Thymus (tissue), 11 donors: ENCODE data around the gene WIF1. TPM values are rescaled to one million over a fixed set of nuclear protein-coding genes. Genes with fewer than 3 reads are reported as not detected.

Experiments used
- DNase-seq, 9 donors: peaks; one replicate each; pipeline ENCODE4 v3.0.0-alpha.2; 2013; ENCODE audit warnings: low spot score in 9 of 9, low read depth in 6 of 9, missing footprints in 1 of 9
- H3K27ac ChIP-seq, 2 donors: one replicate each; pipeline ENCODE4 v1.5.1; 2013; ENCODE audit warnings: control low read depth in 1 of 2, low read depth in 1 of 2, low read length in 1 of 2, mild to moderate bottlenecking in 1 of 2, moderate library complexity in 1 of 2
- H3K27me3 ChIP-seq, 2 donors: one replicate each; pipeline ENCODE4 v1.5.1; 2013; ENCODE audit warnings: low read length in 1 of 2; ENCODE audit not compliant: control insufficient read depth in 2 of 2, insufficient read depth in 1 of 2
- H3K36me3 ChIP-seq, 2 donors: one replicate each; pipeline ENCODE4 v1.5.1; 2013; ENCODE audit warnings: low read length in 1 of 2, mild to moderate bottlenecking in 1 of 2, moderate library complexity in 1 of 2; ENCODE audit not compliant: control insufficient read depth in 2 of 2, insufficient read depth in 2 of 2
- H3K4me1 ChIP-seq, 2 donors: one replicate each; pipeline ENCODE4 v1.5.1; 2013; ENCODE audit warnings: low read length in 2 of 2; ENCODE audit not compliant: control insufficient read depth in 2 of 2, insufficient read depth in 2 of 2
- H3K4me3 ChIP-seq, 2 donors: one replicate each; pipeline ENCODE4 v1.5.1; 2013; ENCODE audit warnings: low read length in 2 of 2, control low read depth in 1 of 2, mild to moderate bottlenecking in 1 of 2
- H3K9me3 ChIP-seq, 2 donors: one replicate each; pipeline ENCODE4 v1.5.1; 2013; ENCODE audit warnings: low read length in 1 of 2, mild to moderate bottlenecking in 1 of 2; ENCODE audit not compliant: control insufficient read depth in 2 of 2, insufficient read depth in 1 of 2
- WGBS: extraction: QIAGEN DNeasy Blood & Tissue Kit; methylation state at CpG from one replicate; pipeline ENCODE4 v1.1.7; 2013; 5-methylcytosine and 5-hydroxymethylcytosine counted together
- polyA plus RNA-seq: library from polyadenylated mRNA; stranded (reverse); fragments of 200-250 nt; gene quantifications from one replicate; pipeline ENCODE4 v1.2.3, GENCODE V29; 2013
- total RNA-seq: library from RNA; stranded (reverse); fragments of 120-200 nt; gene quantifications from one replicate; pipeline ENCODE4 v1.2.4, GENCODE V29; 2013
- donor health status: healthy.

Gene WIF1
- total and polyA plus RNA-seq, 2 donors, result 0.23 to 0.38 TPM

DNA sequence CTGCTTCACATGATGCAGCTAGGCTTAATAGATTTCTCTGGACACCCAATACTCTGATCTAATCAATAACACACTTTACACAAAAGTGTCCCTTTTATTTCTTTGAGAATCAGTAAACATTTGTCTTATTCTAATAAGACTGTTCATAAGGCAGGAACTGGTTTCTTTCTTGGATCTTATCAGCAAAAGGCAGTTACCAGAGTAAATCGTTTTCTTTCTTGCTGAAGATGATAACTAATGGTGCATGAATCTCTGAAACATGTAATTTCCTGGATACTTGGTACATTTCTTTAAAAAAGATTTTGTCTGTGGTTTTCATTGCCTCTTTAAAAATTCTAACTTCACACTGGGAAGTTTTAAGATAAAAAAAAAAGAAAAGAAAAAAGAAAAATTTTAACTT lies 39.6 kb downstream of the WIF1 start:
- no peak for DNase-seq
- H3K4me1 ChIP-seq, result no peaks in the 10 kb centered on the region

DNA sequence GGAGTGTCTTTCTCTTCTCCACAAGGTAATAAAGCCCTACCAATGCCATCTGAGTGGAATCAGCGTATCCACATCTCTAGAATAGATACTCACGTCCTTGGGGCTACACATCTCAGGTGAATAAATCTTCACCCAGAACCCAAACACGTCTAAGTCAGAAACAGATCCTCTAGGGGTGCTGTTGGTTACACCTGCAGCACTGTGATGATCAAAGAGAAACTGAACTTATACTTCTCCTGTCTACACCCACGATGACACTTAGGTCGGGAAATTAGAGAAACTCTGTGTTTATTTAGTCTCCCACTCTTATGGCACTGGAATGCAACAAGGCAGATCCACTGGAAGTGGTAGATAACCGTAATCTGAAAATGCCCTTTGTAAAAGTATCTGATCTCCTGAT lies 46.2 kb downstream of the WIF1 start:
- H3K9me3 ChIP-seq, result no peaks in the 10 kb centered on the region
- WGBS, result 84% methylated on average over 6 of the region's 6 CpGs
- no peak overlapping the region for H3K27ac ChIP-seq
- DNase-seq, result no peak
- H3K4me3 ChIP-seq, result no peak overlapping the region
- no peaks in the 10 kb centered on the region for H3K27me3 ChIP-seq
- no peaks in the 10 kb centered on the region for H3K36me3 ChIP-seq
- H3K4me1 ChIP-seq, result no peaks in the 10 kb centered on the region

More for the DNA sequence above, 39.6 kb downstream of the WIF1 start:
- Histone ChIP-seq H3K27me3 (no peaks in the 10 kb centered on the region), H3K36me3 (no peaks in the 10 kb centered on the region), H3K27ac (no peak overlapping the region), H3K4me3 (no peak overlapping the region), H3K9me3 (no peaks in the 10 kb centered on the region)
- WGBS, result 3% methylated on average over 1 of the region's 1 CpG

DNA sequence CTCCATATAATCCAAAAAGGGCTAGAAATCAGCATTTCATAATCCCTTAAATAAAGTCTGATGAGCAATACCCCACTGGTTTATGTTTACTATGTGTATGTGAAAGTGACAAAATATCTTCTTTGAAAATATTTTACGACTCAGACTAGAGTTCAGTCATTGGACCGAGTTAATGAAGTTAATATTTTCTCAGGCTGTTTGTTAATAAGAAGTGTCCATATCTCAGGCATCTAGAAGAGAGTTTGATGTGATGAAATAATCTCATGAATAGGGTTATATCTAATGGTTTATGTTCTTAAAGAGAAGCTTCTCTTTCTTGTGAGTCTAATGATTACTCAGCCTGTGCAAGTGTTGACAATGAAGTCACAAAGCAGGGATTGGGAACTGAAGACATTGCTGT lies 51.8 kb downstream of the WIF1 start:
- Histone ChIP-seq H3K36me3 (no peaks in the 10 kb centered on the region), H3K4me1 (no peaks in the 10 kb centered on the region), H3K27ac (no peak overlapping the region), H3K27me3 (no peaks in the 10 kb centered on the region), H3K4me3 (no peak overlapping the region), H3K9me3 (no peaks in the 10 kb centered on the region)
- 95% methylated on average over 2 of the region's 2 CpGs for WGBS
- DNase-seq, result no peak

DNA sequence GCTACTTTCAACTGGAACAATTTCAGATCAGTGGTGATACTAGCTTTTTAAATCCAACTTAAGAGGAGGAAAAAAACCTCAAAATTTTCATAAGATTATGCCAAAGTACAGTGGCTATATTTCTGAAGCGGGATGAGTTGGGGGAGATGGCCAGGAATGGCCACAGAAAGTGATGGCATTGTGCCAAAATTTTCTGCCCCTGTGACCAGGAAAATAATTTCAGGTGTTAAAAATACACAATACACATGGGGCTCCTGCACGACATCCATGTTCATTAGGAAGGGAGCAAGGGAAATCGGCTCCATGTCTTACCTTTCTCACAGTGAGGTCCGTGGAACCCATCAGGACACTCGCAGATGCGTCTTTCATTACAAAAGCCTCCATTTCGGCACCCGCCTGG lies 53.7 kb downstream of the WIF1 start:
- H3K36me3 ChIP-seq, result no peaks in the 10 kb centered on the region
- no peaks in the 10 kb centered on the region for H3K9me3 ChIP-seq
- H3K27me3 ChIP-seq, result no peaks in the 10 kb centered on the region
- no peak for DNase-seq
- WGBS, result 95% methylated on average over 8 of the region's 8 CpGs
- H3K4me3 ChIP-seq, result no peak overlapping the region
- H3K27ac ChIP-seq, result no peak overlapping the region
- no peaks in the 10 kb centered on the region for H3K4me1 ChIP-seq

DNA sequence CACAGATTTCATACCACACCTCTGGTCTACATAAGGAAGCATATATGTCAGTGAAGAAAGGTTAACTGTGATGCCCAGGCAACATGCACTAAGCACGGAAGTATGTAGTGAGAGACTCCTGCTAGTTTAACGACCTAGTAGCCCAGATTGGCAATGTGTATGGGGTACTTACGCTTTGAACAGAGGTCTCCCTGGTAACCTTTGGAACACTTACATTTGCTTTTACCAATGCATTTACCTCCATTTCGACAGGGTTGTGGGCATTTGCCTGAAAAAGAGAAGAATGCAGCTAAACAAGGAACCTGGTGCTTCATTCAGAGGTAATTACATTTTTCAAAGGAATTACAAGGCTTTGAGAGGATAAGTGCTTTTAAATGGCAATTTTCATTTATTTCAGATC lies 65.2 kb downstream of the WIF1 start:
- no peak overlapping the region for H3K4me3 ChIP-seq
- no peak overlapping the region for H3K27ac ChIP-seq
- no peaks in the 10 kb centered on the region for H3K4me1 ChIP-seq
- H3K9me3 ChIP-seq, result no peaks in the 10 kb centered on the region
- H3K36me3 ChIP-seq, result no peaks in the 10 kb centered on the region
- H3K27me3 ChIP-seq, result no peaks in the 10 kb centered on the region
- DNase-seq, result no peak
- WGBS, result 83% methylated on average over 4 of the region's 4 CpGs

DNA sequence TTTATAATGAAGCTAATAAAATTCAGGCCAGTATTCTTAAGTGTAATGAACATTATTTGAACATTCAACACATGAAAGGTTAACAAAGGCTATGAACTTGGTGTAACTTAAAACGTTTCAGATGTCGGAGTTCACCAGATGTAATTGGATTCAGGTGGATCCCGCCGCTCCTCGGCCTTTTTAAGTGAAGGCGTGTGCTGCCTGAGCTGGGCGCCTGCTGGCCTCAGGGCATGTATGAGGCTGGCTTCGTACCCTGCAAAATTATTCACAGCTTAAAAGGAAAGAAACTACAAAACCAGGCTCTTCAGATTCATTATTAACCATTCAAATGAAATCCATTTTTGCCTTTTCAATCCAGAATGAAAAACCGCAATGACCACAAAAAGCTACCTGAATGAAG lies 69.9 kb downstream of the WIF1 start:
- DNase-seq, result no peak
- Histone ChIP-seq H3K27me3 (no peaks in the 10 kb centered on the region), H3K4me1 (no peaks in the 10 kb centered on the region), H3K27ac (no peak overlapping the region), H3K9me3 (no peaks in the 10 kb centered on the region), H3K36me3 (no peaks in the 10 kb centered on the region), H3K4me3 (no peak overlapping the region)
- 94% methylated on average over 9 of the region's 9 CpGs for whole genome bisulfite sequencing

DNA sequence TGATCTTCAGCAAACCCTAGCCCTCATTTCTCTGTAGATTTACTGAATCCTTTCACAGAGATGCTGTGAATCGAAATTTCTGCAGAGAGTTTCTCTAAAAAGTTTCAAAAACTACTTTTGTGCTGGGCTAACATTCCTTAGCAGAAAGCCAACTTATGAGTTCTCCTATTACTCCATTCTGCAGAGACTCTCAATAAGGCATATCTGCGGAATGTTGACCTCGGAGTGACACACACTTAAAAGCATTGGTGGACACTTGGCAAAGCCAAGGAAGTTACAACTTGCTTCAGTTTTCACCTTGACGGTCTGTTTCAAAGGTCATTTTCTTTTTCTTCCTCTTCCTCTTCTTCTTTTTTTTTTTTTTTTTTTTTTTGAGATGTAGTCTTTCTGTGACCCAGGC lies 75.8 kb downstream of the WIF1 start:
- H3K4me1 ChIP-seq, result no peaks in the 10 kb centered on the region
- no peak for DNase-seq
- H3K27ac ChIP-seq, result no peak overlapping the region
- no peaks in the 10 kb centered on the region for H3K36me3 ChIP-seq
- H3K4me3 ChIP-seq, result no peak overlapping the region
- no peaks in the 10 kb centered on the region for H3K9me3 ChIP-seq
- H3K27me3 ChIP-seq, result no peaks in the 10 kb centered on the region
- WGBS, result 91% methylated on average over 4 of the region's 4 CpGs

DNA sequence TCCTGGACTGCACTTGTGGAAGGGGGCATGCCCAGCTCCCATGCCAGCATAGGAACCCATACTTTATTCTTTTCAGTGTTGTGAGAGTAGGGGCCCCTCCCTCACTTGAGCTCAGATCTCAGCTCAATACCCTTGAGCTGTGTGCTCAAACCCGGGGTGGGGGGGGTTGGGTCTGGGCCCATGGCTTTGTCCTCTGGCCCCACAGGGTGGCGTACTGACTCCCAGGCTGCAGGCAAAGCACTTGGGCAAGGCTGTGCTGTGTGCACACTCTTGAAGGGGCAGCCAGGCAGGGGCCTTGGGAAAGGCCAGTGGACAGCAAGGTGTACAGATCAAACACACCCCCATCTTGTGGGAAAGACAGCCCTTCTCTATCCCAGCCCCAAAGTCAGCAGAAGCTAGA lies 81.8 kb downstream of the WIF1 start:
- Histone ChIP-seq H3K4me3 (no peak overlapping the region), H3K36me3 (no peaks in the 10 kb centered on the region), H3K9me3 (peaks cover 0 to 3% of the 10 kb centered on the region in 2 donors), H3K27me3 (no peaks in the 10 kb centered on the region), H3K27ac (no peak overlapping the region), H3K4me1 (no peaks in the 10 kb centered on the region)
- WGBS, result 90% methylated on average over 2 of the region's 2 CpGs
- no peak for DNase-seq

DNA sequence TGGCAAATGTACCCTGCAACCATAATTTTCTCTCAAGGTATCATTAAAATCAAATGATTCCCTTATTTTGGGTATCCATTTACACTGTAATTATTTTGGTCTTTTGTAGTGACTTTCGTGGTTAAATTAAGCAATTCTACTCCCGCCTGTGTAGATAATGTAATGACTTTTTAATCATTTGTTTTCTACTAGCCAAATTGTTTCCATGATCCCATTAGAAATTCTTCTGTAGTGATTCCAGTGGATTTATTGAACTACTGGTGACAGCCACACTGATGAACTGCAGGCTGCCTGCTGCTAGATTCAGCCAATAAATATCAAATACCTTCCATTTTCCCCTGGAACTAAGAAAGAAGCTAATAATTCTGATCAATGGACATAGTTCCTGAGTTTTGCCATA lies 96.0 kb downstream of the WIF1 start:
- no peak overlapping the region for H3K4me3 ChIP-seq
- 93% methylated on average over 2 of the region's 2 CpGs for WGBS
- no peaks in the 10 kb centered on the region for H3K27me3 ChIP-seq
- H3K4me1 ChIP-seq, result no peaks in the 10 kb centered on the region
- DNase-seq, result no peak
- H3K9me3 ChIP-seq, result no peaks in the 10 kb centered on the region
- no peak overlapping the region for H3K27ac ChIP-seq
- no peaks in the 10 kb centered on the region for H3K36me3 ChIP-seq

DNA sequence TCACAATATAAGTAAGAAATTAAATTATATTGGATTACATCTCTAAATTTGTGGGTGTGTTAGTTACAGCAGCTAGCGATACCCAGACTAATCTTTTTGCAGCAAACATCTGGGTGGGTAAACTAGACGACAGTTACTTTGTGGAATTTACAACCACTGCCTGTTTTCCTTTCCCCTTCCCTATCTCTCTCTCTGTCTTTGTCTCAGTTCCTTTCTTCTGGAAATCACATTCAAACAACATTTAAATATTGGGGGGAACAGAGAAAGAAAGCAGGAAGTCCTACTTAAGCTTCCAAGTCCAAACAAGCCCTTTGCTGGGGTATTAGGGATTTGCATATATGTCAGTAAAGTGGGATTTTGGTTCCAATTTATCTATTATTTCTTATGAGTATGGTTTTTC lies 97.6 kb downstream of the WIF1 start:
- no peak overlapping the region for H3K4me3 ChIP-seq
- no peaks in the 10 kb centered on the region for H3K9me3 ChIP-seq
- no peak overlapping the region for H3K27ac ChIP-seq
- DNase-seq, result no peak
- WGBS, result 94% methylated on average over 2 of the region's 2 CpGs
- no peaks in the 10 kb centered on the region for H3K27me3 ChIP-seq
- H3K36me3 ChIP-seq, result no peaks in the 10 kb centered on the region
- H3K4me1 ChIP-seq, result no peaks in the 10 kb centered on the region
